NCI-H187 treated with DMSO at 0.1 percent for 48 hours (cell line): Measurements from ENCODE around the gene SOCS6.
"Not testable (repeated sequence)": the region's sequence is repeated elsewhere in the genome, so short reads cannot be mapped to it uniquely, and the experiment has no call there.

ENCODE experiments used
- DNase-seq: peaks from one replicate; lab custom pipeline; 2025; lab: John Stamatoyannopoulos, UW

SOCS6 gene

DNA sequence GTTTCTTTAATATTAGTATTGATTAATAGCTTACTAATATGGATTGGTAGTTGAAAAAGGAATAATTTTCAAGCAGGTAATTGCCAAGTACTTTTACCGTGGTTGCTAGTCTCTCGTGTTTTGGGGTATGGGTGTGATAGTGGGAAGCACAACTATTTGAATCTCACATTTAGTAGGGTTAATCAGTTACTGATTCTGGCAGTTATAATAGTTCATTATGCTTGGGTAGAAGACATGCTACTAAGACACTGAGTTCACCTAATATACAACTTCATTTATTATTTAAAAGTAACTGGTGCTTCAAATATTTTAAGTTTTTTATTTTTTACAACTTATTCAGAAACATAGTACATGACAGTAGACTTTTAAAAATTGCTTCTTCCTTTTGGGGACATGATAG, 33.5 kb downstream of the SOCS6 start:
- DNase-seq = no peak

DNA sequence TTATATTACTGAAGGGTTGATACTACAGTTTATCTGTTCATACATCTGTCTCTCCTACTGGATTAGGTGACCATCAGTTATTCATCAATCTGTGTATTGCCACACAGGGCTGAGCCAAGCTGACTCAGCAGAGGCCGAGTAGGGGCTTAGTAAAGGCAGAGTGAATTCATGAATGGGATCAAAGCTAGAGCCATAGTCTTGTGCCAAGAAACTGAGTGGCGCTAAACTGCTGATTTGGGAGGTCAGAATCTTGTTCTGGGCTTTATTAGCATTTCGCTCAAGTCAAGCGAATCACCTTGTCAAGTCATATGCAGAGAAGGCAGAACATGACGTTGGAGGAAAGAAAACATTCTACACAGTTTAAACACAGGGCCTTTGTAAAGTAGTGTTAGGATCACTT, 34.1 kb downstream of the SOCS6 start:
- DNase-seq = no peak

GRCh38 chr18:70324897-70325296, 36.1 kb downstream of the SOCS6 start:
- no peak for DNase-seq

DNA sequence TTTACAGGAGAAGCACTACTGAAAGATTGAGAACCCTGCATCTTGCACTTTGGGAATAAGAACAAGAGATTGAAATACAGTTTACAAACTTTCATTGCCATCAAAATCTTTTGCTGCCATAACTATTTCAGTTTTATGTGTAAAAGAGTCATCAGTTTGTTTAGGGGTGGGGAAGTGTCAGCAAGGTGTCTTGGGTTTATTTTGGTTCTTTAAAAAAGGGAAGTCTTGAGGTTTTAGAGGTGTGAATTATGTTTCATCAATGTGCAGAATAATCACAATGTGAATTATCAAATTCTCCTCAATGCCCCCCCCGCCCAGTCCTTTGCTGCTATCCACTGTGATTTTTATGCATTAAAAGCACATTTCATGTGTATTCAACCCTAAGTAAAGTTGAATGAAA, 37.4 kb downstream of the SOCS6 start:
- no peak for DNase-seq

DNA sequence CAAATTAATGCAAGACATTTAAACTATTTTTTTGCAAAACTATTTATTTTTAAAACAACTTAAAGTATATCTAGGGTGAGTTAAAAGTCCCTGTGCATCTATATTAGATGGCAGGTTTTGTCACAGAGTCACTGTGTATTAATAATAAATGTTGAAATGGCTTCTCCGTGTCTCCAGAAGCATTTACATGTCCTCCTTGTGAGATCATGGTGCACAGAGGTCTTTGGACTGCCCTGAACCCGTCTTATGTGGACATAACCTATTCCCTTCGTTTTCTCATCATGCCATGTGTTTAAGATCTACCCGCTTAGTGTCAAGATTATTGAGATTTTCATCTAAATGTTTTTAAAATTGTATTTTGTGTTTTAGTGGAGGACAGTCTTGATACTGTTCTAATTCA, 39.3 kb downstream of the SOCS6 start:
- DNase-seq = no peak

DNA sequence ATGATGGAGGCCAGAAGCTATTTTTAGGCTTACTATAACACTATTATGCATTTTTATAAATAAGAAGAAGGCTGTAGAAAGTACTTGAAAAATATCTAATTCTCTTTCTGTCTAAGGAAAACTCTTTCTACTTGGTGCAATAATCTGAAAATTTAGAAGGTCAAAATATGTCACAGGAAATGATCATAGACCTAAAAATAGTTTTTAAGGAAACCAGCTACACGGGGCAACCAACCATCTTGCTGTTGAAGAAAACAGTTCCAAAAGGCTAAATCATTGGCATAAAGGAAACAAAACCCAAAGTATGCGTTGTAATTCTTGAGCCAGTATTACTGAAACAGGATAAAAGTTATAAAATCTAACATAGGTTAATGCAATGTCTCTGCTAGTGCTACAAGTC, 40.2 kb downstream of the SOCS6 start:
- DNase-seq = no peak

DNA sequence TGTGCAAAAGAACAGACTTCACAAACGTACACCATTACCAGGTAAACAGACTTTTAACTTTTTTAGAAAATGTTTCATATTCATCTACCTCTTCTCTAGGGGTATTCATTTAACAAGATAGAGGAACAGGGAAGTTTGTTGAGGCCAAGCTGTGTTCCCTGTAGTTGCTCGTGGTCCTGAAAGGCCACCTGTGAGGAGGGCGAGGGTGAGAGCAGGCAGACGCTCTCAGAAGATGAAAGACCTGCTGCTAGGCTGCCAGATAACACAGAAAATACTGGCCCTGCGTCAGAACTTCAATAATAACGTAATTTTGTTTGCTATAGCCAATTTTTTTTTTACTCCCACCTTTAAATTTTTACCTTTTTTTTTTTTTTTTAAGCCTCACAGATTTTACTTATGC, 42.0 kb downstream of the SOCS6 start:
- no peak for DNase-seq

GRCh38 chr18:70331456-70332097, 42.7 kb downstream of the SOCS6 start:
- DNase-seq = no peak

DNA sequence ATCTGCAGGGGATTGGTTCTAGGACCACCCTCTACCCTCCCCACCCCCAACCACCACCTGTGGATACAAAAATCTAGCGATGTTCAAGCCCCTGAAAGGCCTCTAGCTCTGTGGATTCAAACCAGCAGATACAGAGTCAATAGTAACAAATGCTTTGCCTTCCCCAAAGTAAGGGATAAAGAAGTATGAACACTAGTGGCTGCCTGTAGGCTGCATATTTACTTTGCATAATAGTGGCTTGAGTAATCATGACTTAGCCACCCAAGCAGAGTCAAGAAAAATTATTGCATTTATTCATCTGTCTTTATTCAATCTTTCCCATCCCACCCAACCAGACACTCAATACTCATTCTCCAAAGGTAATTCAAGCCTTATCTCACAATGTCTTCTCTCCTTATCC, 43.8 kb downstream of the SOCS6 start:
- DNase-seq = no peak

GRCh38 chr18:70333316-70333715, 44.5 kb downstream of the SOCS6 start:
- DNase-seq = no peak

DNA sequence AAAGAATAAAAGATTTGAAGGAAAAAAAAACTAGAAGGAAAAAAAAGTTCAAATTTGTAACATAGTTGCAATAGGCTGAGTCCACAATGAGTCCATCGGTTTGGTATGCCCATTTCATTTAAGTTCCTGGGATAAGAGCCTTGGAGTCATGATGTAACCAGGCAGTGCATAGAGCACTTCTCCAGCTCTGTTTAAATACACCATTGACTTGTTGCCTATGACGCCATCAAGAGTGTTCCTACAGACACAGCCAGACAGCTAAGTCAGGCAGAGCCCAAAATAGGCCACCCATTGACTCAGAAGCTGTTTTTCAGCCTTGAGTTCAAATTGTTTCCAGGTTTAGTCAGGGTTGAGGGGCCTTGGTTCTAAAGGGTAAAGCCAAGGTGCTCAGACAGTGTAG, 44.9 kb downstream of the SOCS6 start:
- no peak for DNase-seq

DNA sequence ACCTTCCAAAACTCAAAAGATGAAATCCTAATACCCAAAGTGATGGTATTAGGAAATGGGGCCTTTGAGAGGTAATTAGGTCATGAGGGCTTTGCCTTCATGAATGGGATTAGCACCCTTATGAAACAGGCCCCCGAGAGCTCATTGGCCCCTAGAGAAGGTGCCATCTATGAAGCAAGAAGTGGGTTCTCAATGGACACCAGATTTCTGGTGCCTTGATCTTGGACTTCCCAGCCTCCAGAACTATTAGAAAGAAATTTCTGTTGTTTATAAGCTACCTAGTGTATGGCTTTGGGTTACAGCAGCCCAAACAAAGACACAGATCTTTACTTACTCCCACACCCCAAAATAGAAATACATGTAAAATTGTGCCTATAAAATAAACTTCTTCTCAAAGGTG, 45.4 kb downstream of the SOCS6 start:
- DNase-seq = no peak

- no peak for DNase-seq
These were observed 46.0 kb downstream of the SOCS6 start for GRCh38 chr18:70334728-70335329.

DNA sequence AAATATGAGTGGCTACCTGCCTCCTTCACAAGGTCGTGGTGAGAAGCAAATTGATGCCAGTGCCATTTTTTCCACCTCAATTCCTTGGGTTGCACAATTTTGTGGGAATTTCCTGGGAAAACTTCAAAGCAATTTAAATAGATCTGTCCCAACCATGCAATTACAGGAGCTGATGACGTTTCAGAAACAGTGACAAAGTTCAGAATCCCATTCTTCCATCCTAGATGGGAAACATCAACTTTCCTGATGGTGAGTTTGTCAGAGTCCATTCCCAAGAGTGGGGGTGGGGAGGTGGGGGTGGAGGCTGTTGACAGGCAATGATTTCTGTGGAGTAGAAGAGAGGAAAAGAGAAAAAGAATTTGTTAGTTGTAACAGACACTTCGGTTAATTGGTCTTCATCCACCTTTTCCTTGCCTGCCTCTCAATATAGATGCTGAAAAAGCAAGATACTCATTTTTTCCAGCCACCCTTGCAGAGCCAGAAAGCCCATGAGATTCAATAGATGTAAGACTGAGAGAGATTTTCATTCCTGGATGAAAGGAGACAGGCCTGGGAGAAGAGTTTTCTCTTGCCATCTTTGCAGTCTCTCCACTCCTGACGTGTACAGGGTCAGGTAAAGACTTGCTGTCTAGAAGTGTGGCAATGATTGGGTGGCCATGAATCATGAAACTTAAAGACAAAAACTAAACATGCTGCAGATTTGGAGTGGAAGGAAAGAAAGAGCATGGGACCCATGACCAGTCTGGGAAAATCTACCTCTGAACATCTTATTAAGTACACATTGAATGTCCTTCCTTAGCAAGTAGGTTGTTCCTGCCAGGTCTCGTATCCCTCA, 47.3 kb downstream of the SOCS6 start:
- DNase-seq = no peak

GRCh38 chr18:70337139-70337972, 48.5 kb downstream of the SOCS6 start:
- no peak for DNase-seq

- DNase-seq = no peak
These were observed 50.0 kb downstream of the SOCS6 start for GRCh38 chr18:70338890-70339289.

- no peak for DNase-seq
These were observed 51.1 kb downstream of the SOCS6 start for GRCh38 chr18:70339915-70340314.

DNA sequence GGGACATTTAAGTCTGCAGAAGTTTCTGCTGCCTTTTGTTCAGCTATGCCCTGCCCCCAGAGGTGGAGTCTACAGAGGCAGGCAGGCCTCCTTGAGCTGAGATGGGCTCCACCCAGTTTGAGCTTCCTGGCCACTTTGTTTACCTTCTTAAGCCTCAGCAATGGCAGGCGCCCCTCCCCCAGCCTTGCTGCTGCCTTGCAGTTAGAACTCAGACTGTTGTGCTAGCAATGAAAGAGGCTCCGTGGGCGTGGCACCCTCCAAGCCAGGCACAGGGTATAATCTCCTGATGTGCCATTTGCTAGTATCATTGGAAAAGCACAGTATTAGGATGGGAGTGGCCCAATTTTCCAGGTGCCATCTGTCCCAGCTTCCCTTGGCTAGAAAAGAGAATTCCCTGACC, 59.6 kb downstream of the SOCS6 start:
- not testable (repeated sequence) for DNase-seq

DNA sequence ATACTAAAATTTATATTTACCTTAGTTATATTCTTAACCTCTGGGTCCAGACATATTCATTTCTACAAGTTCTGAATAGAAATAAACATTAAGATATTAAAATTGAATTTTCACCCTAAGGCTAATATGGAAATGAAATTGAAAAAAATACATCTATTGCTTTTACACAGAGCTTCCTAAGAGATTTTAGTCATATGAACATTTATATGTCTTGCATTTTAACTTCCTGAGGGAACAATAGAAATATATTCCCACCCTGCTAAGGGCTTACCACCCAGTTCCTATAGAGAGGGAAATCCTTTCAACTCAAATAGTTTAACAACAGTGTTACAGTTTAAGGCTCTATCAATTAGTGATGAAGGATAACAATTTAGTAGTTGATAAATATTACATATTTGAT, 60.5 kb downstream of the SOCS6 start:
- no peak for DNase-seq

DNA sequence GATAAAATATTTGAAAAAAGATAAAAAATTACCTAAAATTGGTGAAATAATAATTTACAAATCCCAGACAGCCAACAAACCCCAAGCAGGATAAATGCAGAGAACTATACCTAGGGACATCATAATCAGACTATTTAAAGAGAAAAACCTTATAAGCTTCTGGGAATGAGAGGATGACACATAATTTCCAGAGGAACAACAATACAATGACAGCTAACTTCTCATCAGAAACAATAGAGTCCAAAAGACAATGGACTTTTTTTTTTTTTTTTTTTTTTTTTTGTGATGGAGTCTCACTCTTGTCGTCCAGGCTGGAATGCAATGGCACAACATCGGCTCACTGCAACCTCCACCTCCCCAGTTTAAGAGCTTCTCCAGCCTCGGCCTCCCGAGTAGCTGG, 65.2 kb downstream of the SOCS6 start:
- no peak for DNase-seq

GRCh38 chr18:70354771-70355170, 65.9 kb downstream of the SOCS6 start:
- DNase-seq = no peak

DNA sequence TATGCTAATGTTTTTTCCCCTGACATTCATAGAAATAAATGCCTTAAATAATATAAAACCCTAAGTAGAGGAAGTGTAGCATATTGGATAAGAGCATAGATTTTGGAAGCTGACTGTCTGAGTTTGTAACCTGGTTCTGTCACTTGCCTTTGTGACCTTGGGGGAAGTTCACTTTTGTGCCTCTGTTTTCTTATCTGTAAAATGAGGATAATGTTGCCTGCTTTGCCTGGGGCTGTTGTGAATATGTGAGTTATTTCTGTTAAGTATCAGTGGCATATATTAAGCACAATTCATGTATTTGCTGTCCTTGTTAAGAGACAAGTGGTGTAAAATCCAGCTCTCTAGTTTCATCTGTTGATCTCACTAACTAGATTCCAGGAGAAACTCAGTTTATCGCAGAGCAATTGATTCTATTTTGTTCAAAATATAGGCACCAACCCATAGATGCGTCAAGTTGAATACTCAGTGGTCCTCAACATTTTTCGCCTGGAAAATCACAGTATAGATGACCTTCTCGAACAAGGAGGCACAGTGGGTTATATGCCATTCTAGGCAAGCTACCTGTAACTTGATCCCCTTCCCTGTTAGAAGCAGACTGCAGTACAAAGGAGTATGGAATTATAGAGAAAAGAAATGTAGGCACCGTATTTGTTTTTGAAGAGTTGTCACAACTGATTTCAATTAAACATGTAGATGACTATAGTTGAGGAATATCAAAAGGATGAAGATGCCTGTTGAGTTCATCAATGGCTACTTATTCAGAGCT, 67.0 kb downstream of the SOCS6 start:
- no peak for DNase-seq
